Glomerular endothelial cell (primary cell): ENCODE results near the gene SETD7. TPM values are rescaled to one million over a fixed set of nuclear protein-coding genes. Genes with fewer than 3 reads are reported as not detected.
"Not testable (repeated sequence)": the region's sequence is repeated elsewhere in the genome, so short reads cannot be mapped to it uniquely, and the experiment has no call there.

ENCODE experiments used
- DNase-seq: peaks from one replicate; pipeline ENCODE4 v3.0.0-alpha.2; 2011; ENCODE audit warnings: low read depth, low spot score; ENCODE audit errors: extremely low read depth
- total RNA-seq: library from RNA; depleted of rRNA; stranded (reverse); fragments of >200 nt; gene quantifications from 2 replicates; pipeline ENCODE4 v1.2.3, GENCODE V29; 2015

The SETD7 gene
- total RNA-seq, 1 donor from 2014 or later: 53.2 TPM

DNA sequence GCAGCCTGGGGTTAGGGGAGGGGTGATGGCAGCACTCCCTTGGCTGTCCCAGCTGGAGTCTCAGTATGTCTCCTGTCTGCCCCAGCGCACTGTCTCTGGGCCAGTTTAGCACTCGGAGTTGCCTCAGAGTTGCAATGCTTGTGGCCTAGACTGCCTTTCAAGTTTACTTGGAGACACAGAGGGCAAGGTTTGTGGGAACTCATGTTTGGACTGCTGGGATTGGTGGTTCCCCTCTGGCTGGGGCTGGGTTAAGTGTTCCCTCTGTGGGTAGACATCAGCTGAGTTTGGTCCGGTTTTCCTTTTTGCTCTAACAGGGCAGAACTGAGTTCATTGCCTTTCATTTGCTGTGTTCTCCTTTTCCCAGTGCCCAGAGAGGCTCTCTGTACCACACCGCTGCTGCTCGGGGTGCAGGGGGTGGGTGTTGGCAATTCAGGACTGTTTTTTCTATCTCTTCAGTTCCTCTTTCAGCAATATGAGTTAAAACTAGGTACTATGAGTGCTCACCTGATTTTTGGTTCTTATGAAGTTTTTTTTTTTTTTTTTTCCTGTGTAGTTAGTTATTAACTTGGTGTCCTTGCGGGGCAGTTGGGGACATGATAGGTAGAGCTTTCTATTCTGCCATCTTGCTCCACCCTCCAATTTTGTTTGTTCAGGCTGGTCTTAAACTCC, 84.9 kb downstream of the SETD7 start:
- no peak for DNase-seq

DNA sequence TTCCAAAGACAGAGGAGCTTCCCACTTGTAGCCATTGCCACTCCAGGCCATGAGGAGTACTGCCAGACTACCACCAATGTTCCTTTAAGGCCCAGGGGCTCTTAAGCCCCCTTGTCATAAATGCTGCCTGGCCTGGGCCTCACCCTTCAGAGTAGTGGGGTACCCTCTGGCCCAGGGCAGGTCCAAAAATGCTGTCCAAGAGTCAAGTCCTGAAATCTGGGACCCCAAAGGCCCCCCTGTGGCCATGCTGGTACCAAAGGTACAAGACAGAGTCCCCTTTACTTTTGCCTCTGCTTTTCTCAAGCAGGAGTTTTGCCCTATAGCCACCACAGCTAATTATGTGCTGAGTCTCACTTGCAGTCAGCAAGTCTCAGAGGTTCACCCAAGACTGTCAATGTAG, 85.7 kb downstream of the SETD7 start:
- DNase-seq: no peak

- no peak for DNase-seq
These were observed 86.2 kb downstream of the SETD7 start for GRCh38 chr4:139469869-139470268.

- DNase-seq: no peak
These were observed 86.8 kb downstream of the SETD7 start for GRCh38 chr4:139469216-139469615.

DNA sequence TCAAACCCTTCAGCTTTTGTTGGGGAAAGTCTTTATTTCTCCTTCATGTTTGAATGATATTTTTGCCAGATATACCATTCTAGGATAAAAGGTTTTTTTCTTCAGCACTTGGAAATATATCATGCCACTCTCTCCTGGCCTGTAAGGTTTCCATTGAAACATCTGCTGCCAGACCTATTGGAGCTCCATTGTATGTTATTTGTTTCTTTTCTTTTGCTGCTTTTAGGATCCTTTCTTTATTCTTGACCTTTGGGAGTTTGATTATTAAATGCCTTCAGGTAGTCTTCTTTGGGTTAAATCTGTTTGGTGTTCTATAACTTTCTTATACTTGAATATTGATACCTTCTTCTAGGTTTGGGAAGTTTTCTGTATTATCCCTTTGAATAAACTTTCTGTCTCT, 87.3 kb downstream of the SETD7 start:
- not testable (repeated sequence) for DNase-seq

- DNase-seq: no peak
These were observed 90.1 kb downstream of the SETD7 start for GRCh38 chr4:139465922-139466321.

- not testable (repeated sequence) for DNase-seq
These were observed 91.5 kb downstream of the SETD7 start for GRCh38 chr4:139464512-139464911.

DNA sequence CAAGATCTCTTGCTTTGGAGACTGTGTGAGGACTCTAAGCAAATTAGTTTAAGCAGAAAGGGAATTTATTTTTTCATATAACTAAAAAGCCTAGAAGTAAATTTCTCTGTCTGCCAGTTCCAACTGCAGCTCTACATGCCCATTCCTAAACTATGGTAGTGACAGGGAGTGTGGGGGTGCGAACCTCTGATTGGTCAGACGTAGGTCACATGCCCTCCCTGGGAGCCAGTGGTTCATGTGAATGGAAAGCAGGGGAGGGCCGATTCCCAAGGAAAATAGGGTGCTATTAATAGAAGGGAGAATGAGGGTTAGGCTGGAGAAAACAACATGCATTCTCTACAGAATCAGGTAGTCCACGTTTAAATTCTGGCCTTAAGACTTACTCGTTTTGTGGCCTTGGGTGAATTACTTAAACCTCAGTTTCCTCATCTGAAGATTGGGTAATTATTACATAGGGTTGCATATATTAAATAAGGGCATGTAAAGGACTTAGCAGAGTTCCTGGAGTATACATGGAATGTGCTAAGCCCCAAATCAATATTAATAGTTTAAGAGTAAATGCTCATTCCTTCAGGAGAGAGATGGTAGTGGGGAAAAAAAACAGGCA, 94.9 kb downstream of the SETD7 start:
- no peak for DNase-seq

DNA sequence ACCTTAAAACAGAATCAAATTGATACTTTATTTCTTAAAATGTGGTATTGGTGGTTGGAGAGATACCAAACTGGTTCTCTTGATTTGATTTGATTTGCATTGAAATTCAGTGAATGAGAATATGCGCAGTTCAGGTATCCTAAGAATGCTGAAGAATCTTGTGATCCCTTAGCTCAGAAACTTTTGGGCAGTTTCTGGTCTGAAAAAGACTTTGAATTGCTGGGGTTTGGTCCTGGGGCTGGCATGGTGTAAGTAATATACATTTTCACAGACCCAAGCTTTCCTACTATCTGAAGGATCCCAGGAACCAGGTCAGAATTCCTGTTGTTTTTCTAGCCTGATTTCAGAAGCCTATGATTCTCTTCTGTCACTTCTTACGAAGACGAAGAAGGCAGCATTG, 95.5 kb downstream of the SETD7 start:
- no peak for DNase-seq

DNA sequence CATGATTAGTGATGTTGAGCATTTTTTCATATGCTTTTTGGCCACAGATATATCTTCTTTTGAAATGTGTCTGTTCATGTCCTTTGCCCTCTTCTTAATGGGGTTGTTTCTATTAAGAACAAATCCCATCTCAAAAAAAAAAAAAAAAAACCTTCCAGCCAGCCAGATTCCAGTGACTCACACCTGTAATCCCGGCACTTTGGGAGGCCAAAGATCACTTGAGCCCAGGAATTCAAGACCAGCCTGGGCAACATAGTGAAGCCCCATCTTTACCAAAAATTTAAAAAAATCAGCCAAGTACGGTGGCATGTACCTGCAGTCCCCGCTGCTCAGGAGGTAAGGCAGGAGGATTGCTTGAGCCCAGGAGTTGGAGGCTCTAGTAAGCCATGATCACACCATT, 97.0 kb downstream of the SETD7 start:
- DNase-seq: no peak

DNA sequence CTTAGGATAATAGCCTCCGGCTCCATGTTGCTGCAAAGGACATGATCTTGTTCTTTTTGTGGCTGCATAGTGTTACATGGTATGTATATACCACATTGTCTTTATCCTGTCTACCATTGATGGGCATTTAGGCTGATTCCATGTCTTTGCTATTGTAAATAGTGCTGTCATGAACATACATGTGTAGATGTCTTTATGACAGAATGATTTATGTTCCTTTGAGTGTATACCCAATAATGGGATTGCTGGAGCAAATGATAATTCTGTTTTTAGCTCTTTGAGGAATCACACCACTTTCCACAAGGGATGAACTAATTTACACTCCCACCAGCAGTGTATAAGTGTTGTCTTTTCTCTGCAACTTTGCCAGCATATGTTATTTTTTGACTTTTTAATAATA, 97.5 kb downstream of the SETD7 start:
- no peak for DNase-seq

DNA sequence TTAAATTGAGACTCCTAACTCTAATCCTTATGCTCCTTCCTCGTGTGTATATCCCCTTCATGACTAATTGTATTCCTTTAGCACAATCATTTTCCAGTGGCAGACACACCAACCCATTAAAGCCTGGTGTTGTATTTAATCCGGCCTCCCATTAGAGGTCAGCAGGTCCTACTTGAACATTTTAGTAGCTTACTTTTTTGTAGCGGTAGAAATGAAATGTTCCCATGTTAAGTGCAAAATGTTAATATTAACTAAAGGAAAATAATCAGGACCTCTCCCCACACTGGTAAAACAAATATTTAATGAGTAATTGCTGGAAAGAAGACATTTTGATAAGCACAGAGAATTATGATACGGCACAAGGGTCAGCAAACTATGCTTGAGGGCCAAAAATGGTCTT, 98.7 kb downstream of the SETD7 start:
- DNase-seq: no peak

- no peak for DNase-seq
These were observed 100.9 kb downstream of the SETD7 start for GRCh38 chr4:139455126-139455538.

GRCh38 chr4:139454111-139455045, 101.6 kb downstream of the SETD7 start, which contains the start of gene RAB33B:
Gene RAB33B, plus strand, starts transcription at chr4:139454121. Its CDS starts 75 bp downstream, at chr4:139454196.
- DNase-seq: no peak

GRCh38 chr4:139453371-139454110, 102.5 kb downstream of the SETD7 start:
- DNase-seq: peak; percentile 81

- no peak for DNase-seq
These were observed 103.0 kb downstream of the SETD7 start for GRCh38 chr4:139453041-139453370.

GRCh38 chr4:139451997-139452396, 104.0 kb downstream of the SETD7 start:
- no peak for DNase-seq

- no peak for DNase-seq
These were observed 105.4 kb downstream of the SETD7 start for GRCh38 chr4:139450586-139450985.

GRCh38 chr4:139447078-139447477, 108.9 kb downstream of the SETD7 start:
- DNase-seq: not testable (repeated sequence)
